Activated CD8-positive, alpha-beta T cell treated with anti-CD3 and anti-CD28 coated beads for 36 hours (primary cell): Measurements from ENCODE around the gene PPP1R3C. TPM values are rescaled to one million over a fixed set of nuclear protein-coding genes. Genes with fewer than 3 reads are reported as not detected.

ENCODE experiments used
- ATAC-seq: fragments of 200-7000 bp; cut with Tn5 transposase; one replicate; pipeline ENCODE4 v1.10.0; 2021; ENCODE audit warnings: mild to moderate bottlenecking, moderate library complexity
- CTCF ChIA-PET: fragments of 350-600 bp; sonication (Branson Sonifier 250); formaldehyde crosslinking; loops from one replicate; lab custom pipeline; 2021; ENCODE audit warnings: antibody characterized with exemption; lab: Charles Lee
- POLR2A ChIA-PET: fragments of 350-600 bp; sonication (Branson Sonifier 250); formaldehyde crosslinking; loops from one replicate; lab custom pipeline; 2021; ENCODE audit warnings: antibody characterized with exemption; lab: Charles Lee
- DNase-seq: peaks from one replicate; pipeline ENCODE4 v3.0.0-alpha.2; 2020
- H3K27ac Mint-ChIP-seq: one replicate; pipeline ENCODE4 v1.8.0; 2021; ENCODE audit warnings: mild to moderate bottlenecking, mixed read lengths
- H3K27me3 Mint-ChIP-seq: one replicate; pipeline ENCODE4 v1.8.0; 2021; ENCODE audit warnings: mixed read lengths
- H3K36me3 Mint-ChIP-seq: one replicate; pipeline ENCODE4 v1.8.0; 2021; ENCODE audit warnings: low read depth, mixed read lengths
- H3K4me1 Mint-ChIP-seq: one replicate; pipeline ENCODE4 v1.8.0; 2021; ENCODE audit warnings: low read depth, mixed read lengths
- H3K4me3 Mint-ChIP-seq: one replicate; pipeline ENCODE4 v1.8.0; 2021; ENCODE audit warnings: mild to moderate bottlenecking, moderate library complexity, mixed read lengths
- H3K9me3 Mint-ChIP-seq: one replicate; pipeline ENCODE4 v1.8.0; 2021; ENCODE audit warnings: mixed read lengths
- intact Hi-C: fragments of 100-400 bp; cut with micrococcal nuclease; formaldehyde crosslinking; loops from one replicate; pipeline ENCODE4 v1.10.0; 2022
- total RNA-seq, 2 experiments: library from RNA; stranded (reverse); gene quantifications; one replicate each; pipeline ENCODE4 v1.2.3, GENCODE V29; 2021
- TF ChIP-seq, protein P1 (sequence below): fragments of 200-600 bp; IDR thresholded peaks from one replicate; pipeline ENCODE4 v1.8.0; 2022; ENCODE audit warnings: antibody characterized with exemption, mild to moderate bottlenecking

PPP1R3C gene
- total RNA-seq, 2 experiments from 2014 or later: 0.94 to 0.99 TPM

- H3K27ac Mint-ChIP-seq: no peak overlapping the region
- ChIA-PET CTCF (interaction anchor here (2.2 kb wide), 1 partner anchor 19 kb away, joined by 8 read pairs; no protein-coding TSS in a partner anchor), POLR2A (no interaction called here)
- no peaks in the 10 kb centered on the region for H3K9me3 Mint-ChIP-seq
- ATAC-seq: no peak
- H3K27me3 Mint-ChIP-seq: peaks cover 12% of the 10 kb centered on the region
- intact Hi-C loops: no loop called here
- no peak overlapping the region for H3K4me3 Mint-ChIP-seq
- DNase-seq: no peak
- H3K4me1 Mint-ChIP-seq: no peaks in the 10 kb centered on the region
- TF ChIP-seq, protein P1, sequence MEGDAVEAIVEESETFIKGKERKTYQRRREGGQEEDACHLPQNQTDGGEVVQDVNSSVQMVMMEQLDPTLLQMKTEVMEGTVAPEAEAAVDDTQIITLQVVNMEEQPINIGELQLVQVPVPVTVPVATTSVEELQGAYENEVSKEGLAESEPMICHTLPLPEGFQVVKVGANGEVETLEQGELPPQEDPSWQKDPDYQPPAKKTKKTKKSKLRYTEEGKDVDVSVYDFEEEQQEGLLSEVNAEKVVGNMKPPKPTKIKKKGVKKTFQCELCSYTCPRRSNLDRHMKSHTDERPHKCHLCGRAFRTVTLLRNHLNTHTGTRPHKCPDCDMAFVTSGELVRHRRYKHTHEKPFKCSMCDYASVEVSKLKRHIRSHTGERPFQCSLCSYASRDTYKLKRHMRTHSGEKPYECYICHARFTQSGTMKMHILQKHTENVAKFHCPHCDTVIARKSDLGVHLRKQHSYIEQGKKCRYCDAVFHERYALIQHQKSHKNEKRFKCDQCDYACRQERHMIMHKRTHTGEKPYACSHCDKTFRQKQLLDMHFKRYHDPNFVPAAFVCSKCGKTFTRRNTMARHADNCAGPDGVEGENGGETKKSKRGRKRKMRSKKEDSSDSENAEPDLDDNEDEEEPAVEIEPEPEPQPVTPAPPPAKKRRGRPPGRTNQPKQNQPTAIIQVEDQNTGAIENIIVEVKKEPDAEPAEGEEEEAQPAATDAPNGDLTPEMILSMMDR: no peak
- H3K36me3 Mint-ChIP-seq: no peaks in the 10 kb centered on the region
Observed at GRCh38 chr10:91616137-91616536, 16.7 kb downstream of the PPP1R3C start.

- no peaks in the 10 kb centered on the region for H3K9me3 Mint-ChIP-seq
- ChIA-PET POLR2A (no interaction called here), CTCF (no interaction called here)
- H3K4me1 Mint-ChIP-seq: no peaks in the 10 kb centered on the region
- no peak for ATAC-seq
- DNase-seq: no peak
- H3K27ac Mint-ChIP-seq: no peak overlapping the region
- TF ChIP-seq, protein P1: no peak
- peaks cover 10% of the 10 kb centered on the region for H3K27me3 Mint-ChIP-seq
- intact Hi-C loops: no loop called here
- no peak overlapping the region for H3K4me3 Mint-ChIP-seq
- H3K36me3 Mint-ChIP-seq: no peaks in the 10 kb centered on the region
Observed at GRCh38 chr10:91614225-91614624, 18.6 kb downstream of the PPP1R3C start.

- Mint-ChIP-seq H3K4me1 (no peaks in the 10 kb centered on the region), H3K27ac (no peak overlapping the region), H3K27me3 (peaks cover 7% of the 10 kb centered on the region), H3K36me3 (no peaks in the 10 kb centered on the region), H3K4me3 (no peak overlapping the region), H3K9me3 (no peaks in the 10 kb centered on the region)
- ATAC-seq: no peak
- TF ChIP-seq, protein P1: no peak
- POLR2A ChIA-PET: no interaction called here
- CTCF ChIA-PET: no interaction called here
- no peak for DNase-seq
- intact Hi-C loops: no loop called here
Observed at GRCh38 chr10:91613411-91614187, 19.3 kb downstream of the PPP1R3C start.

DNA sequence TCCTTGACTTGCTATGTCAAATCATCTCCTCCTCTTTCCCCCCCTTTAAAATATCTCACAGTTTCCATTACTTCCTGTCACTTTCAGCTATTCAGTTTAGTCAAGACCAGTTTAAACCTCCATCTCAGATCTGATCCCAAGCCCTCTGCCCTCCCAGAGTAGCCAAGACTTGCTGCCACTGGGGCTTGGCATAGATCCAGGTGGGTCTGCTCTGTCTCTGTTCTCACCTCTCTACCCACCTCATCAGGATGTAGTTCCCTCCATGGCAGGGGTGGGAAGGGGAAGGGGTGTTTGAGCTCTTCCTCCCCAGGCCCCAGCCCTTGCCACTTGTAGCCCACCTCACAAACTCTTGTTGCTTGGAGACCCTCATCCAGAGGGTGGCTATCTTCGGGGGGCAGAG, 22.0 kb downstream of the PPP1R3C start:
- TF ChIP-seq, protein P1: no peak
- H3K27me3 Mint-ChIP-seq: peaks cover 2% of the 10 kb centered on the region
- ChIA-PET POLR2A (no interaction called here), CTCF (interaction anchor here (1.4 kb wide), 1 partner anchor 23 kb away, joined by 4 read pairs; no protein-coding TSS in a partner anchor)
- H3K4me1 Mint-ChIP-seq: no peaks in the 10 kb centered on the region
- intact Hi-C loops: no loop called here
- DNase-seq (no peak), ATAC-seq (no peak)
- peaks cover 2% of the 10 kb centered on the region for H3K9me3 Mint-ChIP-seq
- H3K36me3 Mint-ChIP-seq: no peaks in the 10 kb centered on the region
- H3K27ac Mint-ChIP-seq: no peak overlapping the region
- no peak overlapping the region for H3K4me3 Mint-ChIP-seq

- Mint-ChIP-seq H3K4me3 (no peak overlapping the region), H3K9me3 (peaks cover 5% of the 10 kb centered on the region), H3K36me3 (no peaks in the 10 kb centered on the region), H3K27ac (no peak overlapping the region), H3K4me1 (peaks cover 4% of the 10 kb centered on the region), H3K27me3 (peaks cover 2% of the 10 kb centered on the region)
- CTCF ChIA-PET: interaction anchor here (1.4 kb wide), 1 partner anchor 23 kb away, joined by 4 read pairs; no protein-coding TSS in a partner anchor
- DNase-seq (no peak), ATAC-seq (no peak)
- POLR2A ChIA-PET: no interaction called here
- intact Hi-C loops: no loop called here
- TF ChIP-seq, protein P1: no peak
Observed at GRCh38 chr10:91610444-91610843, 22.4 kb downstream of the PPP1R3C start.
